ENCODE results near the gene KAT6B. TPM values are rescaled to one million over a fixed set of nuclear protein-coding genes. Genes with fewer than 3 reads are reported as not detected.

KAT6B gene
- total and polyA plus RNA-seq, 8 donors = 27.6 to 48.1 (median 42.3) TPM

DNA sequence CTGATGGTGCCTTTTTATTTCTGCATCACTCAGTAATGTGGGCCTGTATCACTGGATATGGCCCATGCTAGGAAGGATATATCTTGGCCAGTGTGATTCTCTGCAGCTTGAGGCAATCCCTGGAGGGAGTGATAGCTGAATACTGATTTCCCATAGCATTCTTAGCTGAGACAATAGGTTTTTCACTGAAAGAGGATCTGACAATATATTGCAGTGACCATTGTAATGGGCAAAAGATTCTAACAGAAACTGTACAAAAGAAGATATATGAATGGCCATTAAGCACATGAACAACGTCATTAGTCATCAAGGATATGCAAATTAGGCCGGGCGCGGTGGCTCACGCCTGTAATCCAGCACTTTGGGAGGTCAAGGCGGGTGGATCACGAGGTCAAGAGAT lies 117.8 kb downstream of the KAT6B start:
- no peak overlapping the region for H3K4me3 ChIP-seq
- no peak for ATAC-seq

DNA sequence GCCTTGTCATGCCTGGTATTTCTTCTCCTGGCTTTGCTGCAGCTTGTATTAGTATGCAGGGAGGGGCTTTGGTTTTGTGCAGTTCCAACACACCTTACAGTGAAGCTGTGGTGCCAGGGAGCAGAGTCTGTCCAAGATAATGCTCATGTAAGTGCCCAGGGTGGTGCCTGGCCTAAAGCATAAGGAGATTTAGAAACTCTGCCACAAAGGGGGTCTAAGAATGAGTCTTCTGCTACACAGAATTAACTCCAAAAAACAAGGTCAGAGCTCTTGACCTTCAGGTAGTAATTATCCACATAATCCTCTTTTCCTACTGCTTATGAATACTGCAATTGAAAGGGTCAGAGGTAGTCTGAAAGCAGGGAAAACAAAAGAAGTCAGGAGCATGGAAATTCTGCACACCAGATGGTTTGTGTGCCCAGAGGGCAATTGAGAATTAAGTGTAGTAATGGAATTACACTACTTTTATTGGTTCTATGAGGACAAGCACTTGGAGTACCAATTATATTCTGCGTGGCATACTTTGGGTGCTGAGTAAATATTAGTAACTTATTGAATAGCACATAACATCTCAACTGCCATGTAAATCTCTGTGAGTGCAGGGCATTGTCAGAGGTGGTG lies 121.5 kb downstream of the KAT6B start:
- ATAC-seq = peak; percentile 83
- no peak for DNase-seq

More for the DNA sequence above, 117.8 kb downstream of the KAT6B start:
- no peaks in the 10 kb centered on the region for H3K36me3 ChIP-seq
- H3K27ac ChIP-seq = no peak overlapping the region
- H3K9me3 ChIP-seq = no peaks in the 10 kb centered on the region
- TF ChIP-seq, protein P1, sequence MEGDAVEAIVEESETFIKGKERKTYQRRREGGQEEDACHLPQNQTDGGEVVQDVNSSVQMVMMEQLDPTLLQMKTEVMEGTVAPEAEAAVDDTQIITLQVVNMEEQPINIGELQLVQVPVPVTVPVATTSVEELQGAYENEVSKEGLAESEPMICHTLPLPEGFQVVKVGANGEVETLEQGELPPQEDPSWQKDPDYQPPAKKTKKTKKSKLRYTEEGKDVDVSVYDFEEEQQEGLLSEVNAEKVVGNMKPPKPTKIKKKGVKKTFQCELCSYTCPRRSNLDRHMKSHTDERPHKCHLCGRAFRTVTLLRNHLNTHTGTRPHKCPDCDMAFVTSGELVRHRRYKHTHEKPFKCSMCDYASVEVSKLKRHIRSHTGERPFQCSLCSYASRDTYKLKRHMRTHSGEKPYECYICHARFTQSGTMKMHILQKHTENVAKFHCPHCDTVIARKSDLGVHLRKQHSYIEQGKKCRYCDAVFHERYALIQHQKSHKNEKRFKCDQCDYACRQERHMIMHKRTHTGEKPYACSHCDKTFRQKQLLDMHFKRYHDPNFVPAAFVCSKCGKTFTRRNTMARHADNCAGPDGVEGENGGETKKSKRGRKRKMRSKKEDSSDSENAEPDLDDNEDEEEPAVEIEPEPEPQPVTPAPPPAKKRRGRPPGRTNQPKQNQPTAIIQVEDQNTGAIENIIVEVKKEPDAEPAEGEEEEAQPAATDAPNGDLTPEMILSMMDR (IDR thresholded peaks at IDR 0.05) = no peak
- DNase-seq = no peak
- peaks cover 0 to 17% of the 10 kb centered on the region in 2 donors for H3K4me1 ChIP-seq
- H3K27me3 ChIP-seq = no peaks in the 10 kb centered on the region
- intact Hi-C loops (cut with DNase I) = no loop called here

DNA sequence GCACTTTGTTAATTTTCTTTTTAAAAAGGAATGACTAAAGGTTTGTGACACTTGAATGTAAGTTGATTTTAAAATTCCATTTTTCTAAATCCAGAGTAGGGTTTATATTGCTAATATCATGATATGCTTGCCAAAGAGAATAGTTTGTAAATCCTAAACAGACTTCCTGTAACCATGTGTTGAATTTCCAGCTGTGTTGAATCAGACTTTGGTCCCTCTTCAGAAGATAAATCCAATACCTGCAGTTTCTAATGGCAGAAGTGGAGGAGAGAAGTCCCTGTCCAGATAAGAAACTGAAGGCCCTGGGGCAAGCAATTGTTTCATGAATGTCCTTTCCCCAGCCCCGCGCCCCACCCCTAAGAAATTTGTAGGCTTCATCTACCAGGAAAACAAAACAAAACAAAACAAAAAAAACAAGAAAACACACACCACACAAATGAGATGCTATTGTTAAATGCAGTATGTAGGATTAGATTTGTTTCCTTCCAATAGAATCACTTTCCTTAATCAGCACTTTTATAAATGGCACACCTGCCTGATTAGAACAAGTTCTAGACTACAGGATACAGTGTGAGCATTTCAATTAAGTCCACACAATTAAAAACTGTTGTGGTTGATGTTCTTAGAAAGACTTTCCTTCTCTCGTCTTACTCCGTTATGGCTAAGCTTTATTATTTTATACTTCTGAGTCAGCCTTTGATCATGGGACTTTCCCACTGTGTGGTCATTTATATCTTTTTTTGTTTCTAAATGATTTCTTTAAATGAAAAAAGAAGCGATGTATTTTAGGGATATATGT lies 122.8 kb downstream of the KAT6B start:
- Histone ChIP-seq H3K27me3 (no peaks in the 10 kb centered on the region), H3K36me3 (no peaks in the 10 kb centered on the region), H3K4me3 (no peak overlapping the region), H3K27ac (no peak overlapping the region), H3K9me3 (no peaks in the 10 kb centered on the region), H3K4me1 (peaks cover 0 to 26% of the 10 kb centered on the region in 2 donors)
- intact Hi-C loops (cut with DNase I) = no loop called here
- ATAC-seq (no peak), DNase-seq (no peak)
- TF ChIP-seq, protein P1 (IDR thresholded peaks at IDR 0.05) = no peak

More for the DNA sequence above, 121.5 kb downstream of the KAT6B start:
- Histone ChIP-seq H3K27me3 (no peaks in the 10 kb centered on the region), H3K9me3 (no peaks in the 10 kb centered on the region), H3K36me3 (no peaks in the 10 kb centered on the region), H3K4me1 (peaks cover 0 to 26% of the 10 kb centered on the region in 2 donors), H3K4me3 (no peak overlapping the region), H3K27ac (no peak overlapping the region)
- TF ChIP-seq, protein P1 (IDR thresholded peaks at IDR 0.05) = no peak
- intact Hi-C loops (cut with DNase I) = no loop called here

DNA sequence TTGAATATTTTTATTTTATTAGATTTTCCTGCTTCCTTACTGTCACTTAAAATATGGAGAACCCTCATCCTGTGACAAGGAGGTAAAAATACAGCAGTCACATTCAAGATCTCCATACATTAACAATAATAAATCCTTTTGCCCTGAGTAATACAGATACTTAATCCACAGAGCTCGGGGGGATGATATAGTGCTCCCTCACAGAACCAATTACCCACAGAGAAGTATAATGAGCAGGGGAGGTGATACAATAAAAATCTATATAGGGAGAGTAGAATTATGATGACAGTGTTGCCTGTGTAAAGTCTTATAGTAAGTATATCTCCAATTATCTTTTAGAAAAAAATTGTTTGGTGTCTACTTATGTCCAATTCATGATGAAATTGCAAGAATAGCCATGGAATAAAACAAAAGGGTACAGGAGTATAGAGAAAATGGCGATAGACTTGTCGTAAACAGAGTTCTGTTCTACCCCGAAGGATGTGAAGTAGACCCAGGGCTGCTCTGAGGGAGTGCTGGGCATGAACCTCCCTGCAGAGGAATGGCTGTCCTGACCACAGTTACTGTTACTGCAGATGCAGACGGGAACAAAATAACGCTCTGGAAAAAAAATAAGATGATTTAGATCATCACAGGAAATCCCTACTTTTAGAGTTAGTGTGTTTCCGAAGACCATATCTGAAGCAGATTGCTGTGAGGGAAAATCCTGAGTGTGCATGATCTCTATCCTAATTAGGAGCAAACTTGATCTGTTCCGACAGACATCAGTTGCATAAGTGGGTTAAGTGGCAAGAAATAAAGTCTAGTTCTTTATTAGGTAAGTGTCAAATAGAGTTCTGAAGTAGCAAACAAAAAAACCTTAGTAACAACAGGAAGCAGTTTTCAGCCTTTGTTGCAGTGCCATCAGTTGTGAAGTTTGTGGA lies 123.7 kb downstream of the KAT6B start:
- Histone ChIP-seq H3K27ac (no peak overlapping the region), H3K27me3 (no peaks in the 10 kb centered on the region), H3K4me3 (no peak overlapping the region), H3K4me1 (peaks cover 0 to 26% of the 10 kb centered on the region in 2 donors), H3K36me3 (no peaks in the 10 kb centered on the region), H3K9me3 (no peaks in the 10 kb centered on the region)
- no peak for DNase-seq
- TF ChIP-seq, protein P1 (IDR thresholded peaks at IDR 0.05) = no peak
- intact Hi-C loops (cut with DNase I) = no loop called here
- no peak for ATAC-seq

Measured in left lung (tissue), 10 donors.